ENCODE results near the gene HMGXB3. TPM values are rescaled to one million over a fixed set of nuclear protein-coding genes. Genes with fewer than 3 reads are reported as not detected.

The HMGXB3 gene
- 51.3 TPM for polyA plus RNA-seq (ENCODE audit: insufficient read length)
- long read RNA-seq, donor 1, partial matches to known transcripts = 13 of 13 reads
- long read RNA-seq, donor 1, other reads (novel, unspliced or antisense) = 0 of 13 reads
- long read RNA-seq, donor 2, full-length matches to known transcripts = 3 of 3 reads
- long read RNA-seq, donor 2, partial matches to known transcripts = 0 of 3 reads
- long read RNA-seq, donor 2, other reads (novel, unspliced or antisense) = 0 of 3 reads
- long read RNA-seq, donor 3, full-length matches to known transcripts = 1 of 15 reads
- long read RNA-seq, donor 3, partial matches to known transcripts = 14 of 15 reads
- long read RNA-seq, donor 3, other reads (novel, unspliced or antisense) = 0 of 15 reads
- long read RNA-seq, donor 4 = 0 reads
- long read RNA-seq, donor 5, full-length matches to known transcripts = 5 of 5 reads
- long read RNA-seq, donor 5, partial matches to known transcripts = 0 of 5 reads
- long read RNA-seq, donor 5, other reads (novel, unspliced or antisense) = 0 of 5 reads
- long read RNA-seq, donor 6, full-length matches to known transcripts = 1 of 7 reads
- long read RNA-seq, donor 6, partial matches to known transcripts = 6 of 7 reads
- long read RNA-seq, donor 6, other reads (novel, unspliced or antisense) = 0 of 7 reads
- long read RNA-seq, donor 7, full-length matches to known transcripts = 1 of 16 reads
- long read RNA-seq, donor 7, partial matches to known transcripts = 9 of 16 reads
- long read RNA-seq, donor 7, other reads (novel, unspliced or antisense) = 6 of 16 reads
- long read RNA-seq, donor 8 = 0 reads

GRCh38 chr5:150000256-150000989, at the start of gene HMGXB3, which contains the start of gene TIGD6:
Gene HMGXB3, plus strand, starts transcription at chr5:150000739. Its CDS starts 4,114 bp downstream, at chr5:150004853.
Gene TIGD6, minus strand, starts transcription at chr5:150000654. Its CDS starts 4,306 bp downstream, at chr5:149996348.
- peak; percentile 93 for DNase-seq

DNA sequence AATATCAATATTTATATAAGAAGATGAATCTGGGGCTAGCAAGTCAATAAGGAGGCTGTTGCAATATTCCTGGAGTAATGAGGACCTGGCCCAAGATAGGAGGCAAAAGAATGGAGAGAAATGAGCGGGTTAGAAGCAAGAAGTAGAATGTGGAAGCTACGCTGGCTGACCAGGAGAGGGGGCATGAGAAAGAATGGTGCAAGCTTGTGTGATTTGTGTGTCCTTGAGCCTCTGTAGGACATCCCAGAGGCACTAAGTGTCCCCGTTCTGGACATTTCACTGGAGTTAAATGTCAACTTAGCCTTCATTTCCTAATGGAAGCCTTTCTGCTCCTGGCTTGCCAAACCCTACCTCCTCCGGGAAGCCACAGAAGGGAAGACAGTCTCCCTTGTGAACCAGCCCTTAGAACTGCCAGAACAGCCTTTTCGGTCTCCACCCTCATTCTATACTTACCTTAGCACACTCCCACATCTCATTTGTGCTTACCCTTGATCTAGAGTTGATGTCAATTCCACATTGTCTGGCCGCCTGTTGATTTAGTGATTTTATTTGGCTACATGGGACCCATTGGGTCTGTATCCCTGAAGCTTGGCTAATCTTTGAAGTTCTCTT, 49.3 kb upstream of the HMGXB3 start:
- DNase-seq = no peak

DNA sequence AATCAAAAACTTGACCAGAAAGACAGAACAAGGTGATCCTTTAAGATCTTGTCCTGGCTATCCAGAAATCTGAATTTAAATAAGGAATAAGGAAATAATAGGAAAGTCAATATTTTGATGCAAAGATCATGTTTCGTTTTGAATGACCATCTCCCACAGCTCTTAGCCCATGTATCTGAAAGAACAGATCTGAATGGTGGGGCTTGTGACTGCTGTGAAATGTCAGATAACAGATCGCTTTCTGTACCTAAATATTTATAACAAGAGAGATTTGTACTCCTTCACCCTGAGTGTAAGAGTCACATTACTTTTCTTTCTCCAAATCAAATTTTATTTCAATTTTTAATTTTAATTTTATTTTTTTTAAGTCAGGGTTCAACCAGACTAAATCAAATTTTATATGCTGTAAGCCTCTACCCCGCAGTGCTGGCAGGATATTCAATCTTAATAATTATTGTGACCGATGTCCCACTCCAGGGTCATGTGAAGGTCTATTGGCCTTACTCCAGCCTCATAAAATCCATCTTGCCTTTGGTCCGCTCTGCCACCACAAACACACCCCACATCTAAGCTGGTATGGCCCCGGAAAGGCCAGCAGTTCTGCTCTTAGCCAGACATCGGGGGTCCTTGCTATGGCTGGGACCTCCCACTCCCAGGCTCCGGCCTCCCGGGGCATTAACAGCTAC, 47.0 kb upstream of the HMGXB3 start:
- DNase-seq = no peak

- DNase-seq = no peak
Observed at GRCh38 chr5:149954798-149955197, 45.7 kb upstream of the HMGXB3 start.

DNA sequence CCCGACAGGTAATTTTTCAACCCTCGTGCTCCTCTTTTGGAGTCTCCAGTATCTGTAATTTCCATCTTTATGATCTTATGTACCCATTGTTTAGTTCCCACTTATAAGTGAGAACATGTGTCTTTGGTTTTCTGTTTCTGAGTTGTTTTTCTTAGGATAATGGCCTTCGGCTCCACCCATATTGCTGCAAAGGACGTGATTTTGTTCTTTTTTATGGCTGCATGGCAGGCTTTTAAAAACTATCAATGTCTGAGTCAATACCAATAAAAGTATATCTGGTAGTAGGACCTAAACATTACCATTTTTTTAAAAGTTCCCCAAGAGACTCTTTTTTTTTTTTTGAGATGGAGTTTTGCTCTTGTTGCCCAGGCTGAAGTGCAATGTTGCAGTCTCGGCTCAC, 43.9 kb upstream of the HMGXB3 start:
- no peak for DNase-seq

- DNase-seq = peak; percentile 51
Observed at GRCh38 chr5:149957855-149958254, 42.7 kb upstream of the HMGXB3 start.

DNA sequence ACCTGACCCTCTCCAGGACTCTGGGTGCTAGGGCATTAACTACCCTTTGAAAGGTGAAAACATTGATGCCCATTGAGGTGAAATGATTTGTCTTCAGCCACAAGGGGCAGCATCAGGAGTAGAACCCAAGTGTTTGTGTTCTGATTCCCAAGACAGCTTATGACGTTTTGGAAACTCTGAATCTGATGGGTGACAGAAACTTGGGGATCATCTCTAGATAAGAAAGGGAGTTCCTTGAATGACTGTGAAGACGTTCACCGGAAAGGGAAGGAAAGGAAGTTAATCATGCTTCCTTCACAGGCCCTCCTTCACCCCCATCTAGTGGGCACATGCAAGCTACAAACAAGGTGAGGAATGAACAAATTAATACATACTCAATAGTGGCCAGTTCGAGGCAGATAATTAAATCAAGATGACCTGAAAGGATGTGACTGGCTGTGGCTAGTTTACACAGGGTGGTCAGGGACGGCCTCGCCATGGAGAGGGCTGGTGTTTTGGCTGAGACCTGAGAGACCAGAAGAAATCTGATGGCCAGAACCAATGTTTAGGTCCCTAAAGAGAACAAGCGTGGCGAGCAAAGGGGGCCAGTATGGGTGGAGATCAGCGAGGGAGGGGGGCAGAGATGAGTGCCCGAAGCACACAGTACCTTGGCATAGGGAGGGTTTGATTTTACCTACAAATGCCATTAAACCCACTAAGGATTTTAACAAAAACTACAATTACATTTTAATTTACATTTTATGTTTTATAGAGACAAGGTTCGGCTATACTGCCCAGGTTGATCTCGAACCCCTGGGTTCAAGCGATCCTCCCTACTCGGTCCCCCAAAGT, 40.9 kb upstream of the HMGXB3 start:
- DNase-seq = no peak

GRCh38 chr5:149960272-149961185, 40.0 kb upstream of the HMGXB3 start, which contains the start of gene SLC26A2:
Gene SLC26A2, plus strand, starts transcription at chr5:149960758. Its CDS starts 16,895 bp downstream, at chr5:149977653.
- DNase-seq = peak; percentile 96

GRCh38 chr5:149961186-149961685, 39.3 kb upstream of the HMGXB3 start:
- no peak for DNase-seq

- peak; percentile 43 for DNase-seq
Observed at GRCh38 chr5:149961957-149962409, 38.6 kb upstream of the HMGXB3 start.

- DNase-seq = no peak
Observed at GRCh38 chr5:149962601-149963300, 37.8 kb upstream of the HMGXB3 start.

GRCh38 chr5:149963729-149964128, 36.8 kb upstream of the HMGXB3 start:
- no peak for DNase-seq

DNA sequence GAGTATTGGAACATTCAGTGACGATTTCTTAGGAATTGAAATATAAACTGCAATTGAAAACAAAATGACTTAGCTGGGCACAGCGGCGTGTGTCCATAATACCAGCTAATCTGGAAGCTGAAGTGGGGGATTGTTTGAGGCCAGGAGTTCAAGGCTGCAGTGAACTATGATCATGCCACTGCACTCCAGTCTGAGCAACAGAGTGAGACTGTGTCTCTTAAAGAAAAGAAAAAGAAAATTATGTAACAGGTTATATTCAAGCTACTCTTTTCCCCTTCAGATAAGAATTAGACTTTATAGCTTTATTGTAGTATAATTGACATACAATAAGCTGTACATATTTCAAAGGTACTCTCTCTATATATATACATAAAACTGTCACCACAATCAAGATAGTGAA, 33.6 kb upstream of the HMGXB3 start:
- DNase-seq = no peak

DNA sequence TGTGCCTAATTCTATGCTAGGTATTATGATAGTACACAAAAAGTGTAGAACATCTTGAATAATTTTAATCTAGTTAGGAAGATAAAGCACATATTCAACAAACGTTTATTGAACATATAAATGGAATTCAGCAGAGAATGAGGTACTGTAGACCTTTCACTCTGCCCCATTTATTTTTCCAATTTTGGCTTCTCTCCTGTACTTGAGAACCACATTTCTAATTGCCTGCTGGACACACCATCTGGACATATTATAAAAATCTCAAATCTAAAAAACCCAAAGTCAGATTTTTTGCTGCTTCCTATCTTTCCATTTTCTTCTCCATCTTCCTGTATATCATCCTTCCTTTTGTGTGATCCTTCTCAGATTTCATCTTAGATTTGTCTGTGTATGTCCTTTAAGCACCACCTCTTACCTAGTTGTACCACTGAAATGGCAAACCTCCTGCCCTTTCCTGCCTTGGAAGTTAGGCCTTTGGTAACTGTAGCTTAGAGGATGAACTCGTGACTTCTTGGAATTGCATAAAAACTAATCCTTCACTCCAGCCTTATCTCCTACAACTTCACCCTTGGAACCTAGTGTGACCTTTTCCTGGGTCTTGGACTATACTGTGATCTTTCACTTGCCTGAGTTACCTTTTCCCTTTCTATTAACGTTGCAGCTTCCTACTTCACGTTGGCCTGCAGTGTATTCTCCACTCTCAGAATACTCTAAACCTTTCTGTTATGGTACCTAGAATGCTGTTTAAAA, 31.2 kb upstream of the HMGXB3 start:
- no peak for DNase-seq

- DNase-seq = no peak
Observed at GRCh38 chr5:149975409-149975808, 25.1 kb upstream of the HMGXB3 start.

- DNase-seq = no peak
Observed at GRCh38 chr5:149979896-149980295, 20.6 kb upstream of the HMGXB3 start.

DNA sequence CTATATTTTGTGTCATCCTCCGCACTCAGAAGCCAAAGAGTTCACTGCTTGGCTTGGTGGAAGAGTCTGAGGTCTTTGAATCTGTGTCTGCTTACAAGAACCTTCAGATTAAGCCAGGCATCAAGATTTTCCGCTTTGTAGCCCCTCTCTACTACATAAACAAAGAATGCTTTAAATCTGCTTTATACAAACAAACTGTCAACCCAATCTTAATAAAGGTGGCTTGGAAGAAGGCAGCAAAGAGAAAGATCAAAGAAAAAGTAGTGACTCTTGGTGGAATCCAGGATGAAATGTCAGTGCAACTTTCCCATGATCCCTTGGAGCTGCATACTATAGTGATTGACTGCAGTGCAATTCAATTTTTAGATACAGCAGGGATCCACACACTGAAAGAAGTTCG, 19.3 kb upstream of the HMGXB3 start:
- DNase-seq = no peak

Data from left kidney (tissue), 8 donors.